Common myeloid progenitor, CD34-positive (primary cell): ENCODE data around the gene ATF2.
"Not testable (repeated sequence)": the region's sequence is repeated elsewhere in the genome, so short reads cannot be mapped to it uniquely, and the experiment has no call there.

Experiments
- CTCF ChIA-PET: fragments of 350-600 bp; sonication (Branson Sonifier 250); formaldehyde crosslinking; loops from one replicate; lab custom pipeline; 2021; ENCODE audit warnings: antibody characterized with exemption; lab: Charles Lee
- POLR2A ChIA-PET: fragments of 350-600 bp; sonication (Branson Sonifier 250); formaldehyde crosslinking; loops from one replicate; lab custom pipeline; 2021; ENCODE audit warnings: antibody characterized with exemption; lab: Charles Lee
- DNase-seq, 3 donors: peaks; one replicate each; pipeline versions ENCODE4 v3.0.0 to v3.0.0-alpha.2; 2013
- H3K27ac ChIP-seq, 2 experiments: 1 replicate in 1 of 2; 2 replicates in 1 of 2; pipeline ENCODE4 v1.7.0; 2013; ENCODE audit warnings: inconsistent platforms in 2 of 2, low read length in 2 of 2, mild to moderate bottlenecking in 2 of 2, low read depth in 1 of 2, moderate library complexity in 1 of 2; ENCODE audit not compliant: severe bottlenecking in 2 of 2, insufficient read depth in 1 of 2, poor library complexity in 1 of 2
- H3K27me3 ChIP-seq, 5 experiments: replicated peaks in 2 of 5; 1 replicate in 3 of 5; 2 replicates in 2 of 5; pipeline versions ENCODE4 v1.6.1 to v1.7.0; 2013; ENCODE audit warnings: low read length in 4 of 5, mild to moderate bottlenecking in 2 of 5, moderate library complexity in 2 of 5, inconsistent platforms in 1 of 5; ENCODE audit not compliant: insufficient read depth in 5 of 5, control insufficient read depth in 4 of 5
- H3K36me3 ChIP-seq, 4 experiments: 1 replicate in 2 of 4; 2 replicates in 2 of 4; pipeline versions ENCODE4 v1.6.1 to v1.7.0; 2013; ENCODE audit warnings: low read length in 3 of 4, control low read depth in 1 of 4, mild to moderate bottlenecking in 1 of 4; ENCODE audit not compliant: control insufficient read depth in 4 of 4, insufficient read depth in 4 of 4
- H3K4me1 ChIP-seq, 4 experiments: 1 replicate in 3 of 4; 2 replicates in 1 of 4; pipeline versions ENCODE4 v1.6.1 to v1.7.1; 2013; ENCODE audit warnings: low read length in 3 of 4, mild to moderate bottlenecking in 3 of 4, control low read depth in 1 of 4, inconsistent platforms in 1 of 4, moderate library complexity in 1 of 4; ENCODE audit not compliant: control insufficient read depth in 4 of 4, insufficient read depth in 4 of 4; ENCODE audit errors: control extremely low read depth in 1 of 4
- H3K4me3 ChIP-seq, 7 experiments: 1 replicate in 4 of 7; 2 replicates in 3 of 7; pipeline versions ENCODE4 v1.5.1 to v1.7.0; 2013; ENCODE audit warnings: mild to moderate bottlenecking in 7 of 7, low read length in 6 of 7, moderate library complexity in 6 of 7, inconsistent platforms in 2 of 7, low read depth in 2 of 7, control low read depth in 1 of 7; ENCODE audit not compliant: insufficient read depth in 4 of 7, control insufficient read depth in 1 of 7; ENCODE audit errors: extremely low read depth in 1 of 7
- H3K9me3 ChIP-seq, 5 experiments: 1 replicate in 4 of 5; 2 replicates in 1 of 5; pipeline versions ENCODE4 v1.6.1 to v1.7.1; 2013; ENCODE audit warnings: low read length in 4 of 5, mild to moderate bottlenecking in 2 of 5, inconsistent platforms in 1 of 5, low read depth in 1 of 5, moderate library complexity in 1 of 5; ENCODE audit not compliant: control insufficient read depth in 4 of 5, insufficient read depth in 2 of 5; ENCODE audit errors: control extremely low read depth in 1 of 5
- WGBS: methylation state at CpG from one replicate; pipeline ENCODE4 v1.1.5; 2013; ENCODE audit not compliant: insufficient coverage; 5-methylcytosine and 5-hydroxymethylcytosine counted together

ATF2 gene

DNA sequence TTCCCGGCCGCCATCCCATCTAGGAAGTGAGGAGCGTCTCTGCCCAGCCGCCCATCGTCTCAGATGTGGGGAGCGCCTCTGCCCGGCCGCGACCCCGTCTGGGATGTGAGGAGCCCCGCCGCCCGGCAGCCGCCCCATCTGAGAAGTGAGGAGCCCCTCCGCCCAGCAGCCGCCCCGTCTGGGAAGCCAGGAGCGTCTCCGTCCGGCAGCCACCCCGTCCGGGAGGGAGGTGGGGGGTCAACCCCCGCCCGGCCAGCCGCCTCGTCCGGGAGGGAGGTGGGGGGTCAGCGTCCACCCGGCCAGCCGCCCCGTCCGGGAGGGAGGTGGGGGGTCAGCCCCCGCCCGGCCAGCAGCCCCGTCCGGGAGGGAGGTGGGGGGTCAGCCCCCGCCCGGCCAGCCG is 59.9 kb downstream of the ATF2 start:
- H3K27ac ChIP-seq, H3K4me3 ChIP-seq, CTCF ChIA-PET, DNase-seq, POLR2A ChIA-PET, H3K4me1 ChIP-seq, H3K9me3 ChIP-seq, H3K27me3 ChIP-seq: not testable (repeated sequence)
- H3K36me3 ChIP-seq = peaks cover 9 to 34% (median 20%) of the 10 kb centered on the region in 4 experiments
- WGBS = 97% methylated on average over 26 of the region's 39 CpGs

DNA sequence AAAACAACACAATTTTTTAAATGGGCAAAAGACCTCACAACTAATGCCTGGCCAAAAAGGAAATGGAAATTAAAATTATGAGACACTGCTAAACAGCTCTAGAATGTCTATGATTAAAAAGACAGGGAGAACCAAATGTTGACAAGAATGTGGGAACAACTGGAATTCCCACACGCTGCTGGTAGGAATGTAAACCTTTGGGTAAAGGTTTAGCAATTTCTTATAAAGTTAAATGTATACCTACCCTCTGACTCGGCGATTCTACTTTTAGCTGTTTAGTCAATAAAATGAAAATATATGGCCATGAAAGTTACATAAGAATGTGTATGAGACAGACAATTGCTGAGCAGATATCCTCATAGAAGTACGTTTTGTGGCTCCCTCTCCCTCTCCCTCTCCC is 60.9 kb downstream of the ATF2 start:
- Histone ChIP-seq H3K27me3 (no peaks in the 10 kb centered on the region), H3K27ac (no peak overlapping the region), H3K9me3 (no peaks in the 10 kb centered on the region), H3K4me3 (no peak overlapping the region), H3K36me3 (peaks cover 7 to 32% (median 16%) of the 10 kb centered on the region in 4 experiments), H3K4me1 (no peaks in the 10 kb centered on the region)
- ChIA-PET POLR2A (no interaction called here), CTCF (interaction anchor here (0.7 to 2.0 kb wide), 2 partner anchors 11 to 64 kb away, joined by 3 to 5 read pairs; no protein-coding TSS in a partner anchor)
- DNase-seq = no peak
- WGBS = 92% methylated on average over 2 of the region's 4 CpGs

DNA sequence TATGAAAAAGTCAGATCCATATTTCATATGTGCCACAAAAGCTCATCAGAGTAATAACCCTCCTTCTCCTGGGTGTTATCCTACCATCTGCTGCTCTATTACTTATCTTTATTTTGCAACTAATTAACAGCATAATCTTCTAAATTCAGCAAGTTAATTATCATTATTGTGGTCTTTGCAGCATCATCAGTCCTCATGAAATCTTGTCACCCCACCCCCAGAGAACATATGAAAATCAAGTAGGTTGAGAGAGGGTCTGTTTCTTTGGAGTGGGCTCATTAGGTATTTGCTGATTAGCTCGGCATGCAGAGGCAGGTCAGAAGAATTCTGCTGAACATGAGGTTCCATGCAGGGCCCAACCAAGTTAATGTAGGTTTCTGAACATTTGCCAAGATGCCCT is 64.8 kb downstream of the ATF2 start:
- CTCF ChIA-PET = interaction anchor here (1.2 to 1.5 kb wide), 3 partner anchors 9 to 35 kb away, joined by 3 to 4 read pairs (median 4); no protein-coding TSS in a partner anchor
- Histone ChIP-seq H3K27me3 (no peaks in the 10 kb centered on the region), H3K4me3 (no peak overlapping the region), H3K4me1 (no peaks in the 10 kb centered on the region), H3K36me3 (peaks cover 15 to 36% (median 19%) of the 10 kb centered on the region in 4 experiments), H3K27ac (no peak overlapping the region), H3K9me3 (peaks cover 0 to 4% (median 0%) of the 10 kb centered on the region in 5 experiments)
- no peak for DNase-seq
- WGBS = 100% methylated on average over 1 of the region's 1 CpG
- POLR2A ChIA-PET = interaction anchor here (0.5 kb wide), 1 partner anchor 226 kb away, joined by 3 read pairs; no protein-coding TSS in a partner anchor

DNA sequence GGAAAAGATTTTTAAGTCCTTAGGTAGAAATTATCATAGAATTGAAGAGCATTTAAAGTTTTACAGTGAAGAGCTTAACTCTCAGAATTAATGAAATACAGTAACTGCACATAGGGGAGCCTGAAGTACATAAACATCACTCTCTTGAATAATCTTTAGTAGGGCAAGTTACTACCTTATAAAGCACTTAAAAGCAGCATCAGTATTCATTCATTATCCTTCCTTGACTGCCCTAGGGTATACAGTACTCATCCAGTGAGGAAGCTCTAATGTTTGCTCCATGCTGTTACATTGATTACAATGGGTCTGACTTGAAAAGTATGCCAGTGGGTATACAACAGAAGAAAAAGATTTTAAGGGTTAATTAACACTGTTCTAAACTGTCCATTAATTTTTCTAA is 66.5 kb downstream of the ATF2 start:
- Histone ChIP-seq H3K36me3 (peaks cover 15 to 52% (median 20%) of the 10 kb centered on the region in 4 experiments), H3K9me3 (peaks cover 0 to 4% (median 0%) of the 10 kb centered on the region in 5 experiments), H3K27me3 (no peaks in the 10 kb centered on the region), H3K27ac (no peak overlapping the region), H3K4me1 (no peaks in the 10 kb centered on the region), H3K4me3 (no peak overlapping the region)
- DNase-seq = no peak
- CTCF ChIA-PET = interaction anchor here (1.7 kb wide), 1 partner anchor 10 kb away, joined by 6 read pairs; no protein-coding TSS in a partner anchor
- POLR2A ChIA-PET = no interaction called here

DNA sequence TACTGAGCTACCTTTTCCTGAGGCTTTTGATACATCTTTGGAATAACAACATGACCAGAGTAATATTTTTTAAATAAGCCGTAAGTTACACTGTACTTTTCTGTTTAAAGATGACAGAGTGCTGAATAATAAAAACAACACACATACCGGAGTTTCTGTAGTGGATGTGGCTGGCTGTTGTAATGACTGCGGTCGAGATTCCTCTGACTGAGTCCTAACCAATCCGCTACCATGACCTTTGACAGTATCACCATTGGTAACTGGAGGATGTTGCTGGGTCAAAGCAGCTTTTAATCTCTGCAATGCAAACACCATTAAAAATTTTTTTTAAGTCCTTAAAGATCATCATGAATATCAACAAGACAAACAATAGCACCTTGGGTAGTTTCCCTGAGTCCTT is 70.7 kb downstream of the ATF2 start:
- CTCF ChIA-PET = interaction anchor here (1.5 kb wide), 1 partner anchor 9 kb away, joined by 3 read pairs; no protein-coding TSS in a partner anchor

DNA sequence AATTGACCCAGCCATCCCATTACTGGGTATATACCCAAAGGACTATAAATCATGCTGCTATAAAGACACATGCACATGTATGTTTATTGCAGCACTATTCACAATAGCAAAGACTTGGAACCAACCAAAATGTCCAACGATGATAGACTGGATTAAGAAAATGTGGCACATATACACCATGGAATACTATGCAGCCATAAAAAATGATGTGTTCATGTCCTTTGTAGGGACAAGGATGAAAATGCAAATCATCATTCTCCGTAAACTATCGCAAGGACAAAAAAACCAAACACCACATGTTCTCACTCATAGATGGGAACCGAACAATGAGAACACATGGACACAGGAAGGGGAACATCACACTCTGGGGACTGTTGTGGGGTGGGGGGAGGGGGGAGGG is 83.9 kb downstream of the ATF2 start:
- H3K27me3 ChIP-seq, H3K4me3 ChIP-seq, POLR2A ChIA-PET, H3K27ac ChIP-seq, H3K4me1 ChIP-seq, CTCF ChIA-PET, DNase-seq, H3K9me3 ChIP-seq: not testable (repeated sequence)
- no CpG with 5 or more reads among the region's 4 CpGs for WGBS
- H3K36me3 ChIP-seq = peaks cover 16 to 45% (median 32%) of the 10 kb centered on the region in 4 experiments

More for the DNA sequence above, 70.7 kb downstream of the ATF2 start:
- POLR2A ChIA-PET = no interaction called here
- H3K4me1 ChIP-seq = no peaks in the 10 kb centered on the region
- H3K36me3 ChIP-seq = peaks cover 12 to 65% (median 29%) of the 10 kb centered on the region in 4 experiments
- H3K9me3 ChIP-seq = peaks cover 0 to 4% (median 0%) of the 10 kb centered on the region in 5 experiments
- no peaks in the 10 kb centered on the region for H3K27me3 ChIP-seq
- no peak overlapping the region for H3K27ac ChIP-seq
- DNase-seq = no peak
- WGBS = no CpG with 5 or more reads among the region's 5 CpGs
- no peak overlapping the region for H3K4me3 ChIP-seq

DNA sequence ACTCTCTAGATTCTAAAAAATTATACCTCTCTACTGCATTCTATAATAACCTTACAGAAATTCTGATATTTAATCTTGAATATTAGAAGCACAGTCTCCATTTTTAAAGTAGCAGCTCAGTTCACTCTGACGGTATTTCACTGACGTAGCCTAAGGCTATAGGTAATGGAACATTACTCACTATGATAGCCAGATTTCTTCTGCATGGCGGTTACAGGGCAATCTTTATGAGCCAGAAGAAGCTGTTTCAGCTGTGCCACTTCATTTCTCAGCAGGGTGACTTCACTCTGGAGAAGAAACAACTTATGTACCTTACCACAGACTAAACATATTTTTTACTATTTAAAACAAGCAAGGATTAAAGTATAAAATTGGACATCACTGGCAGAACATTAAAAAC is 87.5 kb downstream of the ATF2 start:
- Histone ChIP-seq H3K9me3 (peaks cover 0 to 1% (median 0%) of the 10 kb centered on the region in 5 experiments), H3K27me3 (no peaks in the 10 kb centered on the region), H3K36me3 (peaks cover 18 to 51% (median 30%) of the 10 kb centered on the region in 4 experiments), H3K4me3 (no peak overlapping the region), H3K27ac (no peak overlapping the region), H3K4me1 (no peaks in the 10 kb centered on the region)
- ChIA-PET POLR2A (no interaction called here), CTCF (no interaction called here)
- WGBS = 100% methylated on average over 3 of the region's 3 CpGs
- DNase-seq = no peak
